SU-DHL-6 (cell line): Measurements from ENCODE around the gene MBD3L5.
"Not testable (repeated sequence)": the region's sequence is repeated elsewhere in the genome, so short reads cannot be mapped to it uniquely, and the experiment has no call there.

Experiments used
- H2AFZ ChIP-seq: fragments of 200-600 bp; sonication (generic); 2 replicates; pipeline ENCODE4 v1.6.1; 2014; ENCODE audit warnings: low read depth, mild to moderate bottlenecking, moderate library complexity, mixed read lengths, antibody characterized with exemption, low read length; ENCODE audit not compliant: severe bottlenecking
- H3F3A ChIP-seq: fragments of 200-600 bp; shearing (Covaris generic); 2 replicates; pipeline ENCODE4 v1.6.0; 2016; ENCODE audit warnings: antibody characterized with exemption, mild to moderate bottlenecking; ENCODE audit not compliant: insufficient read depth
- H3K27ac ChIP-seq: fragments of 200-600 bp; sonication (generic); 2 replicates; pipeline ENCODE4 v1.5.1; 2016; ENCODE audit warnings: low read depth, mild to moderate bottlenecking, low read length, moderate library complexity, mixed read lengths
- H3K27me3 ChIP-seq: fragments of 200-600 bp; sonication (generic), shearing (Covaris generic); 2 replicates; pipeline ENCODE4 v1.6.0; 2014; ENCODE audit warnings: mild to moderate bottlenecking, low read length
- H3K36me3 ChIP-seq: fragments of 200-600 bp; sonication (generic); 2 replicates; pipeline ENCODE4 v1.6.1; 2014; ENCODE audit warnings: mild to moderate bottlenecking, low read length, mixed read lengths
- H3K4me2 ChIP-seq: fragments of 300-600, 200-600 bp; shearing (Covaris generic), sonication (generic); 2 replicates; pipeline ENCODE4 v1.6.0; 2014; ENCODE audit warnings: low read length, low read depth, mild to moderate bottlenecking; ENCODE audit not compliant: poor library complexity, severe bottlenecking
- H3K4me3 ChIP-seq: fragments of 200-600 bp; sonication (generic); 2 replicates; pipeline ENCODE4 v1.5.1; 2014; ENCODE audit warnings: antibody characterized with exemption, low read length, mild to moderate bottlenecking, mixed read lengths; ENCODE audit not compliant: insufficient read depth, poor library complexity, severe bottlenecking
- H3K79me2 ChIP-seq: fragments of 200-600 bp; sonication (generic); 2 replicates; pipeline ENCODE4 v1.6.1; 2014; ENCODE audit warnings: mild to moderate bottlenecking, low read length, moderate library complexity; ENCODE audit not compliant: insufficient read depth
- H3K9ac ChIP-seq: fragments of 200-600 bp; sonication (generic); 2 replicates; pipeline ENCODE4 v1.7.0; 2014; ENCODE audit warnings: mild to moderate bottlenecking, low read length
- H3K9me2 ChIP-seq: fragments of 200-600 bp; sonication (generic); replicated peaks from 2 replicates; pipeline ENCODE4 v1.6.1; 2014; ENCODE audit warnings: low read length; ENCODE audit not compliant: insufficient read depth
- H3K9me3 ChIP-seq: fragments of 200-600 bp; sonication (generic); 2 replicates; pipeline ENCODE4 v1.6.1; 2014; ENCODE audit warnings: low read length, mixed read lengths; ENCODE audit not compliant: insufficient read depth
- H4K20me1 ChIP-seq: fragments of 200-600 bp; sonication (generic); 2 replicates; pipeline ENCODE4 v1.6.1; 2014; ENCODE audit warnings: low read depth, mild to moderate bottlenecking, antibody characterized with exemption, low read length, moderate library complexity, mixed read lengths

Gene MBD3L5

GRCh38 chr19:7041563-7041962 is 11.2 kb downstream of the MBD3L5 start:
- H3F3A ChIP-seq, H3K27ac ChIP-seq, H2AFZ ChIP-seq, H3K4me2 ChIP-seq, H3K27me3 ChIP-seq, H3K36me3 ChIP-seq, H4K20me1 ChIP-seq, H3K9ac ChIP-seq, H3K9me2 ChIP-seq, H3K4me3 ChIP-seq, H3K9me3 ChIP-seq, H3K79me2 ChIP-seq: not testable (repeated sequence)

- not testable (repeated sequence) for H3K27me3 ChIP-seq, H3K4me2 ChIP-seq, H3K4me3 ChIP-seq, H3K36me3 ChIP-seq, H3K9me3 ChIP-seq, H3F3A ChIP-seq, H3K79me2 ChIP-seq, H3K9ac ChIP-seq, H4K20me1 ChIP-seq, H3K9me2 ChIP-seq, H3K27ac ChIP-seq, H2AFZ ChIP-seq
Observed at GRCh38 chr19:7049021-7049420, 18.6 kb downstream of the MBD3L5 start, which contains the start of gene MBD3L2. MBD3L2 (plus strand) TSS chr19:7049321; CDS start chr19:7049374, 53 bp downstream.

GRCh38 chr19:7051421-7051820 is 21.0 kb downstream of the MBD3L5 start:
- H3K9ac ChIP-seq, H3K4me2 ChIP-seq, H3K27me3 ChIP-seq, H2AFZ ChIP-seq, H4K20me1 ChIP-seq, H3F3A ChIP-seq, H3K4me3 ChIP-seq, H3K79me2 ChIP-seq, H3K9me2 ChIP-seq, H3K36me3 ChIP-seq, H3K27ac ChIP-seq, H3K9me3 ChIP-seq: not testable (repeated sequence)

DNA sequence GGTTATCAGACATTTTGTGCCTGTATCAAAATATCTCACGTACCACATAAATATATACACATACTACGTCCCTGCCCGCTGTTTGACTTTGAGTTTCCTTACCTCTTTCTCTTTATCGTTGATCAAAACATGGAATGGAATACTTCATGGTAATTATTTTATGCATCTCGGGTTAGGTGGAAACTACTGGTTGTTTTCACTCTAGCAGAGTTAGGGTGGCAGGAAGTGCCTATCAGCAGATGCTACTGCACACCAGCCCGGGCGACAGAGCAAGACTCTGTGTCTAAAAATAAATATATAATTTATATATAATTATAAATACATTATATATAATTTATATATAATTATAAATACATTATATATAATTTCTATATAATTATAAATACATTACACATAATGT is 22.5 kb downstream of the MBD3L5 start:
- H3K36me3 ChIP-seq, H3K4me3 ChIP-seq, H3K27ac ChIP-seq, H3K4me2 ChIP-seq, H3K27me3 ChIP-seq, H3K79me2 ChIP-seq, H3K9me3 ChIP-seq, H2AFZ ChIP-seq, H3F3A ChIP-seq, H3K9me2 ChIP-seq, H4K20me1 ChIP-seq, H3K9ac ChIP-seq: not testable (repeated sequence)

GRCh38 chr19:7054635-7055368 is 24.4 kb downstream of the MBD3L5 start:
- not testable (repeated sequence) for H3K4me3 ChIP-seq, H3K27ac ChIP-seq, H3K36me3 ChIP-seq, H3K9me2 ChIP-seq, H3F3A ChIP-seq, H3K9ac ChIP-seq, H3K4me2 ChIP-seq, H3K79me2 ChIP-seq, H3K9me3 ChIP-seq, H3K27me3 ChIP-seq, H2AFZ ChIP-seq, H4K20me1 ChIP-seq

GRCh38 chr19:7055679-7056078 is 25.3 kb downstream of the MBD3L5 start:
- H4K20me1 ChIP-seq, H2AFZ ChIP-seq, H3K9ac ChIP-seq, H3K79me2 ChIP-seq, H3K4me3 ChIP-seq, H3K4me2 ChIP-seq, H3K9me3 ChIP-seq, H3K9me2 ChIP-seq, H3F3A ChIP-seq, H3K27ac ChIP-seq, H3K27me3 ChIP-seq, H3K36me3 ChIP-seq: not testable (repeated sequence)

GRCh38 chr19:7056371-7056770 is 26.0 kb downstream of the MBD3L5 start:
- not testable (repeated sequence) for H3K9me2 ChIP-seq, H3K27ac ChIP-seq, H3K4me2 ChIP-seq, H3K9me3 ChIP-seq, H4K20me1 ChIP-seq, H3F3A ChIP-seq, H3K9ac ChIP-seq, H3K4me3 ChIP-seq, H3K79me2 ChIP-seq, H3K36me3 ChIP-seq, H3K27me3 ChIP-seq, H2AFZ ChIP-seq

GRCh38 chr19:7058576-7058975 is 28.2 kb downstream of the MBD3L5 start, which contains the start of gene MBD3L3:
MBD3L3 (minus strand) TSS chr19:7058676; CDS start chr19:7058605, 71 bp downstream.
- not testable (repeated sequence) for H4K20me1 ChIP-seq, H2AFZ ChIP-seq, H3K4me3 ChIP-seq, H3K79me2 ChIP-seq, H3F3A ChIP-seq, H3K9ac ChIP-seq, H3K27me3 ChIP-seq, H3K36me3 ChIP-seq, H3K4me2 ChIP-seq, H3K9me2 ChIP-seq, H3K27ac ChIP-seq, H3K9me3 ChIP-seq
